ENCODE data around the gene CDCA4.
"Not testable (repeated sequence)": the region's sequence is repeated elsewhere in the genome, so short reads cannot be mapped to it uniquely, and the experiment has no call there.

The CDCA4 gene

GRCh38 chr14:105030194-105030593 lies 9.3 kb upstream of the CDCA4 start:
- Histone ChIP-seq H3K27ac (ENCODE audit: low read depth, low read length) (no peak overlapping the region), H3K9me3 (ENCODE audit: control insufficient read depth, insufficient read depth, low read depth, low read length) (no peaks in the 10 kb centered on the region), H3K4me1 (ENCODE audit: control insufficient read depth, insufficient read depth, low read length) (peaks cover 4% of the 10 kb centered on the region; the same call in 1 of the 2 replicates), H3K9ac (ENCODE audit: low read length) (no peak overlapping the region), H3K36me3 (ENCODE audit: control insufficient read depth, insufficient read depth, low read length) (no peaks in the 10 kb centered on the region), H3K27me3 (ENCODE audit: control insufficient read depth, insufficient read depth, low read length) (peaks cover 16% of the 10 kb centered on the region), H3K4me3 (ENCODE audit: low read depth, low read length) (no peak overlapping the region)

- H3K4me1 ChIP-seq (ENCODE audit: control insufficient read depth, insufficient read depth, low read length) = peaks cover 4% of the 10 kb centered on the region; the same call in 1 of the 2 replicates
- no peak overlapping the region for H3K9ac ChIP-seq (ENCODE audit: low read length)
- peaks cover 16% of the 10 kb centered on the region for H3K27me3 ChIP-seq (ENCODE audit: control insufficient read depth, insufficient read depth, low read length)
- no peak overlapping the region for H3K27ac ChIP-seq (ENCODE audit: low read depth, low read length)
- H3K9me3 ChIP-seq (ENCODE audit: control insufficient read depth, insufficient read depth, low read depth, low read length) = no peaks in the 10 kb centered on the region
- no peak overlapping the region for H3K4me3 ChIP-seq (ENCODE audit: low read depth, low read length)
- H3K36me3 ChIP-seq (ENCODE audit: control insufficient read depth, insufficient read depth, low read length) = no peaks in the 10 kb centered on the region
Observed at GRCh38 chr14:105029402-105029801, 8.5 kb upstream of the CDCA4 start.

GRCh38 chr14:105028251-105028927 lies 7.5 kb upstream of the CDCA4 start:
- Histone ChIP-seq H3K27ac (ENCODE audit: low read depth, low read length) (no peak overlapping the region), H3K9ac (ENCODE audit: low read length) (no peak overlapping the region), H3K4me1 (ENCODE audit: control insufficient read depth, insufficient read depth, low read length) (no peaks in the 10 kb centered on the region)

GRCh38 chr14:105027718-105028117 lies 6.8 kb upstream of the CDCA4 start:
- H3K4me3 ChIP-seq (ENCODE audit: low read depth, low read length); H3K4me1 ChIP-seq (ENCODE audit: control insufficient read depth, insufficient read depth, low read length); H3K9ac ChIP-seq (ENCODE audit: low read length); H3K27ac ChIP-seq (ENCODE audit: low read depth, low read length); H3K27me3 ChIP-seq (ENCODE audit: control insufficient read depth, insufficient read depth, low read length); H3K36me3 ChIP-seq (ENCODE audit: control insufficient read depth, insufficient read depth, low read length); H3K9me3 ChIP-seq (ENCODE audit: control insufficient read depth, insufficient read depth, low read depth, low read length): not testable (repeated sequence)

More at GRCh38 chr14:105028251-105028927, 7.5 kb upstream of the CDCA4 start:
- H3K9me3 ChIP-seq (ENCODE audit: control insufficient read depth, insufficient read depth, low read depth, low read length) = no peaks in the 10 kb centered on the region
- H3K4me3 ChIP-seq (ENCODE audit: low read depth, low read length) = no peak overlapping the region
- H3K27me3 ChIP-seq (ENCODE audit: control insufficient read depth, insufficient read depth, low read length) = peaks cover 13% of the 10 kb centered on the region
- H3K36me3 ChIP-seq (ENCODE audit: control insufficient read depth, insufficient read depth, low read length) = no peaks in the 10 kb centered on the region

GRCh38 chr14:105026802-105027563 lies 6.1 kb upstream of the CDCA4 start:
- H3K9me3 ChIP-seq (ENCODE audit: control insufficient read depth, insufficient read depth, low read depth, low read length) = no peaks in the 10 kb centered on the region
- 0 out of 2 replicates have a peak, but pooled peaks cover 5% of the 10 kb centered on the region for H3K27me3 ChIP-seq (ENCODE audit: control insufficient read depth, insufficient read depth, low read length)
- H3K4me3 ChIP-seq (ENCODE audit: low read depth, low read length) = no peak overlapping the region
- no peaks in the 10 kb centered on the region for H3K4me1 ChIP-seq (ENCODE audit: control insufficient read depth, insufficient read depth, low read length)
- H3K27ac ChIP-seq (ENCODE audit: low read depth, low read length) = no peak overlapping the region
- H3K9ac ChIP-seq (ENCODE audit: low read length) = no peak overlapping the region
- no peaks in the 10 kb centered on the region for H3K36me3 ChIP-seq (ENCODE audit: control insufficient read depth, insufficient read depth, low read length)

GRCh38 chr14:105026033-105026785 lies 5.3 kb upstream of the CDCA4 start:
- no peak overlapping the region for H3K4me3 ChIP-seq (ENCODE audit: low read depth, low read length)
- no peaks in the 10 kb centered on the region for H3K9me3 ChIP-seq (ENCODE audit: control insufficient read depth, insufficient read depth, low read depth, low read length)
- H3K4me1 ChIP-seq (ENCODE audit: control insufficient read depth, insufficient read depth, low read length) = no peaks in the 10 kb centered on the region
- no peak overlapping the region for H3K9ac ChIP-seq (ENCODE audit: low read length)
- 0 out of 2 replicates have a peak, but pooled peaks cover 5% of the 10 kb centered on the region for H3K27me3 ChIP-seq (ENCODE audit: control insufficient read depth, insufficient read depth, low read length)
- H3K36me3 ChIP-seq (ENCODE audit: control insufficient read depth, insufficient read depth, low read length) = no peaks in the 10 kb centered on the region
- H3K27ac ChIP-seq (ENCODE audit: low read depth, low read length) = no peak overlapping the region

- H3K36me3 ChIP-seq (ENCODE audit: control insufficient read depth, insufficient read depth, low read length) = no peaks in the 10 kb centered on the region
- no peak overlapping the region for H3K9ac ChIP-seq (ENCODE audit: low read length)
- 0 out of 2 replicates have a peak, but pooled peaks cover 2% of the 10 kb centered on the region for H3K27me3 ChIP-seq (ENCODE audit: control insufficient read depth, insufficient read depth, low read length)
- H3K4me1 ChIP-seq (ENCODE audit: control insufficient read depth, insufficient read depth, low read length) = no peaks in the 10 kb centered on the region
- H3K27ac ChIP-seq (ENCODE audit: low read depth, low read length) = no peak overlapping the region
- H3K9me3 ChIP-seq (ENCODE audit: control insufficient read depth, insufficient read depth, low read depth, low read length) = no peaks in the 10 kb centered on the region
- no peak overlapping the region for H3K4me3 ChIP-seq (ENCODE audit: low read depth, low read length)
Observed at GRCh38 chr14:105025429-105025828, 4.5 kb upstream of the CDCA4 start.

- H3K4me3 ChIP-seq (ENCODE audit: low read depth, low read length) = no peak overlapping the region
- no peak overlapping the region for H3K27ac ChIP-seq (ENCODE audit: low read depth, low read length)
- no peak overlapping the region for H3K9ac ChIP-seq (ENCODE audit: low read length)
Observed at GRCh38 chr14:105023791-105024480, 3.1 kb upstream of the CDCA4 start.

GRCh38 chr14:105023144-105023543 lies 2.3 kb upstream of the CDCA4 start:
- peaks cover 4% of the 10 kb centered on the region; the same call in 1 of the 2 replicates for H3K36me3 ChIP-seq (ENCODE audit: control insufficient read depth, insufficient read depth, low read length)
- peaks cover 10% of the 10 kb centered on the region for H3K4me1 ChIP-seq (ENCODE audit: control insufficient read depth, insufficient read depth, low read length)
- H3K4me3 ChIP-seq (ENCODE audit: low read depth, low read length) = no peak overlapping the region
- no peak overlapping the region for H3K27ac ChIP-seq (ENCODE audit: low read depth, low read length)
- H3K9me3 ChIP-seq (ENCODE audit: control insufficient read depth, insufficient read depth, low read depth, low read length) = no peaks in the 10 kb centered on the region
- no peak overlapping the region for H3K9ac ChIP-seq (ENCODE audit: low read length)
- H3K27me3 ChIP-seq (ENCODE audit: control insufficient read depth, insufficient read depth, low read length) = no peaks in the 10 kb centered on the region

More at GRCh38 chr14:105023791-105024480, 3.1 kb upstream of the CDCA4 start:
- peaks cover 6% of the 10 kb centered on the region for H3K4me1 ChIP-seq (ENCODE audit: control insufficient read depth, insufficient read depth, low read length)
- H3K36me3 ChIP-seq (ENCODE audit: control insufficient read depth, insufficient read depth, low read length) = peaks cover 4% of the 10 kb centered on the region; the same call in 1 of the 2 replicates
- no peaks in the 10 kb centered on the region for H3K9me3 ChIP-seq (ENCODE audit: control insufficient read depth, insufficient read depth, low read depth, low read length)
- 0 out of 2 replicates have a peak, but pooled peaks cover 2% of the 10 kb centered on the region for H3K27me3 ChIP-seq (ENCODE audit: control insufficient read depth, insufficient read depth, low read length)

GRCh38 chr14:105022276-105022670 lies 1.4 kb upstream of the CDCA4 start:
- Histone ChIP-seq H3K4me3 (ENCODE audit: low read depth, low read length) (peak overlapping the region; percentile 65), H3K9ac (ENCODE audit: low read length) (no peak overlapping the region), H3K9me3 (ENCODE audit: control insufficient read depth, insufficient read depth, low read depth, low read length) (no peaks in the 10 kb centered on the region), H3K27me3 (ENCODE audit: control insufficient read depth, insufficient read depth, low read length) (no peaks in the 10 kb centered on the region), H3K27ac (ENCODE audit: low read depth, low read length) (no peak overlapping the region), H3K36me3 (ENCODE audit: control insufficient read depth, insufficient read depth, low read length) (peaks cover 4% of the 10 kb centered on the region; the same call in 1 of the 2 replicates), H3K4me1 (ENCODE audit: control insufficient read depth, insufficient read depth, low read length) (peaks cover 15% of the 10 kb centered on the region)
